GM18519 (cell line): ENCODE results near the gene TOP1.
"Not testable (repeated sequence)": the region's sequence is repeated elsewhere in the genome, so short reads cannot be mapped to it uniquely, and the experiment has no call there.

Experiments
- ATAC-seq: cut with Tn5 transposase; IDR thresholded peaks from one replicate; pipeline ENCODE4 v1.9.1; 2021; ENCODE audit warnings: mild to moderate bottlenecking, moderate library complexity; ENCODE audit not compliant: unreplicated experiment, low FRiP score

Gene TOP1

GRCh38 chr20:41086402-41087324 is 58.0 kb downstream of the TOP1 start:
- no peak for ATAC-seq

- no peak for ATAC-seq
Measured at GRCh38 chr20:41087325-41087685, 58.7 kb downstream of the TOP1 start.

DNA sequence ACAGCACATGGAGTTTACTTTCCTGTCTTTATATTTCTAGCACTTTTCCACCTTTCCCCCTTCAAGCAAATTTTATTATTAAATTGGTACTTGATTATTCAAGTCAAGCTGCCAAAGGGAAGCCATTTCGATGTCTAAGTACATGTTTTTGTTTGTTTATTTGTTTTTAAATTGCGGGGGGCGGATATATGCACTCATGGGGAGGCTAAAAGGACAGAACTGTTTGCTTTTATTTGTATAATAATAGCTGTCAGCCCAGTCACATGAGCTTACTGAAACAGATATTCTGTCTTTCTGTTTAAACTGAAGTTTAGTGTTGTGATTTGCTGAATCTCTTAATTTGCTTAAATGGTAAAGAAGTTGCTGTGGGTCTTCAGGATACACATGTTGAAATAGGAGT is 59.2 kb downstream of the TOP1 start:
- no peak for ATAC-seq

- no peak for ATAC-seq
Measured at GRCh38 chr20:41089555-41089954, 60.9 kb downstream of the TOP1 start.

DNA sequence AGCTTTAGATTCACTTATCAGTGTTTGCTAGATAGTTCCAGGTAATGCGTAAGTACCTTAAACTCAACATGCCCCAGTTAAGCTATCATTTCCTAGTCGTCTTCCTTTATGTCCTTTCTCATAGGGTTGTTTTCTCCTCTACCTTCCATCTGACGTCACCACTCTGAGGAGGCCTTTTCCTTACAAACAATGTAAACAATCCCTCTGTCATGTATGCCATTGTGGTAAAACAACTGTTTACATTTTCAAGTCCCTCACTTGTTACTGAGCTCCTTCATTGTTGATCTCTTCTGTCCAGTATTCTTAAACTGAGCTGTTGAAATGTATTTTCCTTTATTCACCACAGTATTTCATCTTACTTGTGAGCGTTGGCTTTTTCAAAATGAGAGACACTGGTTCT is 63.3 kb downstream of the TOP1 start:
- ATAC-seq, result no peak

DNA sequence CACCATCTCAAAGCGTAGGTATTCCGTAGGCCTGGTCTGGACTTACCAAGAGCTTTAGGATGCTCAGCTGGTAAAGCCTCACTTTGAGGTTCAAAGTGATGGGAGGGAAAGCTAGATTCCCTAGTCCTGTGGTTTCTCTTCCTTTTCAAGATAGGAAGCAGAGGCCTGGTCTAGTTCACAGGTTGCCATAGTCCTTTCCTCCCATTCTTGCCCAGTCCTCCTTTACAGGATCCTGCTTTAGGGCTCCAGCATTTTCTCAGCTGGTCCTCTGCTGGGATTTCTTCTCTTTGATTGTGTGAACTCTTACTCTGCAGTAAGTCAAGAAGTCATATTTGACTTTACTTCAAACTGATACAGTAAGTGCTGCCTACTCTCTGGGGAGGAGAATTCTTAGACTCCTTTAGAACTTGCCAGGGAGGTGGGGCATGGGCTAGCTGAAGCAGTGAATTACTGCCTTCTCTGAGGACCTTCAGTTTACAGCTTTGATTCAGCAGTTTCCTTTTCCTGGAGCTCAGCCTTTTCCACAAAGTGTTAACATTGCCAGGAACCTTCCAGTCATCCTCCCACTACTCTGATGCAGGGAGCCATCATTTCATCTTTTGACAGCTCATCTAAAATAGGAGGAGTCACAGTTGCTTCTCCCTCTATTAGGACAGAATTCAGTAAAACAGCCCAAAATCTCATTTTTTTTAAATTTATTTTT is 65.9 kb downstream of the TOP1 start:
- no peak for ATAC-seq

DNA sequence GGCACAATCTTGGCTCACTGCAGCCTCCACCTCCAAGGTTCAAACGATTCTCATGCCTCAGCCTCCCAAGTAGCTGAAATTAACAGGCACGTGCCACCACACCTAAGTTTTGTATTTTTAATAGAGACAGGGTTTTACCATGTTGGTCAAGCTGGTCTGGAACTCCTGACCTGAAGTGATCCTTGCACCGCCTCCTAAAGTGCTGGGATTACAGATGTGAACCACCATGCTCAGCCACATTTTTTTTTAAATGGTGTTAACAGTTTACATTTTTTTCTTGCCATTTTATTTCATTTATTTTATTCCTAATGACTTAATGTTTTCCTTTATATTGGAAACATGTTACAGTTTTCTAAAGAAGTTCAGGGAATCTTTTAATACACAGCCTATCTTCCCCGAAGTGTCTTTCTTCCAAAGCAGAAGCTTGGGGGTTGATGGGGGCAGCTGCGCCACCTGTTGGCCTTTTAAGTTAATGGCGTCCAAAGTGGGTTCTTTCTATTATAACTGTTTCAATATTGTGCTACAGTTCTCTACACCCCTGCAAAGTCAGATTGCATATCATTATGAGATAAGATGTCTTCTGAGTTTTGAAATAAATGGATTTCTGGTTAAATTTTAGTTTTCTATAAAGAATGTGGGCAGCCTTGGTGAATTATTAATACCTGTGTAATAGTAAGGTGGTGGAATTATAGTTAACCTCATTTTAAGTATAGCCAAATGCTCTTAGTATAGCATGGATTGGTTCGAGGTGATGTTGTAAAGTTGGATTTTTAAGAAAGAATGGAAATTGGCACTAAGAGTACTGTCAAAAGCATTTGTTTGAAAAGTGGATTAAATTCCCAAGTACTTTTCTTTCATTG is 66.7 kb downstream of the TOP1 start:
- no peak for ATAC-seq

- ATAC-seq, result no peak
Measured at GRCh38 chr20:41098703-41099250, 70.2 kb downstream of the TOP1 start.

- no peak for ATAC-seq
Measured at GRCh38 chr20:41100001-41100480, 71.4 kb downstream of the TOP1 start.

GRCh38 chr20:41101660-41102059 is 73.0 kb downstream of the TOP1 start:
- ATAC-seq, result no peak

DNA sequence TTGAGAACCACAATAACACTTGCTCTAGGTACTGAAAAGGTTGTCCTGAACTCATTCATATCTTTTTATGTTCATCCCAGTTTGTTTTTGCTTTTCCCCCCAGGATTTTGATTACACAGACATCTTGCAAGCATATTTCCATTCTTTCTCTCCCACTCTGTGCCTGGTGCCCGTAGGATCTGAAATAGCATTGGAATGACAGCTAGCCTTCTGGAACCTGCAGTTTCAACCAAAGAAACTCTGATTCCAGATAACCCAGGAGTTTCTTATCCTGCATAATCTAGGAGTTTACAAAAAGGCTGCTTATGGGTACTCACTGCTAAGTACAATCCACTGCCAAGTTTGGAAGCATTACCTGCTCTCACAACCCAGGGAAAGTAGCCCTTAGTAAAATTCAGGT is 79.9 kb downstream of the TOP1 start:
- ATAC-seq, result no peak

DNA sequence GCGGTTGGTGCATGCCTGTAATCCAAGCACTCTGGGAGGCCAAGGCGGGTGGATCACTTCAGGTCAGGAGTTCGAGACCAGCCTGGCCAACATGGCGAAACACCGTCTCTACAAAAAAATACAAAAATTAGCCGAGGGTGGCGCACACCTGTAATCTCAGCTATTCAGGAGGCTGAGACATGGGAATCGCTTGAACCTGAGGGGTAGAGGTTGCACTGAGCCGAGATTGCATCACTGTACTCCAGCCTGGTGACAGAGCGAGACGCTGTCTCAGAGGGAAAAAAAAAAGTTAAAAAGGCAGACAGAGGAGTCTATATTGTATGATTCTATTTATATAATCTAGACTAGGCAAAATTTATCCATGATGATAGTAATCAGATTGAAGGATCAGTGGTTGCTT is 81.4 kb downstream of the TOP1 start:
- no peak for ATAC-seq

- ATAC-seq, result no peak
Measured at GRCh38 chr20:41110930-41111577, 82.4 kb downstream of the TOP1 start.

DNA sequence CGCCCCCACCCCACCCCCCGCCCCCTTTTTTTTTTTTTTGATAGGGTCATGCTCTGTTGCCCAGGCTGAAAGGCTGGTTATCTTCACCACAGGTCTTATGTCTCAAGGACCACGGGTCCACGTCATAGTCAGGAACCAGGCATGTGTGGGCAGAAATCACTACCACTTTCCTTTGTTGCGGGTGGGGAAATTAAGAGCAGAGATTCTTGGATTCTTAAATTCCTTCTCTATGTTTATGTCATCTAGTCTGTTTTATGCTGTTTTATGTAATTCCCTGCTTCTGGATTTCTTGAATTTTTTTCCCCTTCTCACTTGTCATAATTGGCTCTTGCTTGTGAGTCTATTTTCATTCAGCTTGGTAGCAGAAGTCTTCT is 82.9 kb downstream of the TOP1 start:
- ATAC-seq, result no peak

DNA sequence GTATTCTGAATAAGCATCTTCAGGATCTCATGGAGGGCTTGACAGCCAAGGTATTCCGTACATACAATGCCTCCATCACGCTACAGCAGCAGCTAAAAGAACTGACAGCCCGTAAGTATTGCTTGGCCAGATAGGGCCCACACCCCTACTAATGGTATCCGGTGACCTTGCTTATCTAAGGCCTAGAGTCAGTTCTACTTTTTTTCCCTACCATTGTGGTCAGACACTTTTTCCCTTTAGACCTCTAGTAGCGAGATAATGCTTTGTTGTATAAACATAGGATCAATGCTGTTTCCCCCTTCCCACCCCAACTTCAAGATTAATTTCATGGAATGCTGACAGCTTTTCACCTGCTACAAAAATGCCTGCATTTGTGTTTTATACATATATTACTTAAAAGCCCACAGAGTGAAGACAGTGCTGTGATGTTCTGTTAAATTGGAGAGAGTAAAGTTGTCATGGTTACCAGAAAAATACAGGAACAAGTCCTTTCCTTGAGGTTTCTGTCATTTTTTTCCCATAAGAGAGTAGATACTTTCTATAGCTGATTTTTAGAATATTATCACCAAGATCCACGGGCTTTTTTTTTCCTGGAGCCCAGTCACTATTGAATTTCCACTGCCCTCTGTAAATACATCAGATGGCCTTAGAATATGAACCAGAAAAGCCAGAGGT is 87.8 kb downstream of the TOP1 start:
- no peak for ATAC-seq

DNA sequence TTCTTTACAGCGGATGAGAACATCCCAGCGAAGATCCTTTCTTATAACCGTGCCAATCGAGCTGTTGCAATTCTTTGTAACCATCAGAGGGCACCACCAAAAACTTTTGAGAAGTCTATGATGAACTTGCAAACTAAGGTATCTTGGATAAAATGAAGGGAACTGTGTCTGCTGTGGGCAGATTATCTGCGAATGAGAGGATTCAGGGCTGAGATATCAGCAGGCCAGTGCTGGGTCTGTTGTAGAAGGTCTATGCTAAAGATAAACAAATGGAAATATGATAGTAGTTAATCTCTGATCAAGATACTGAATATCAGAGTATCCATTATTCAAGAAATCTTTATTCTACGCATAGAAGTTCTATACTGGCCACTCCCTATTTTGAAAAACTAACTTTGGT is 89.5 kb downstream of the TOP1 start:
- ATAC-seq, result not testable (repeated sequence)

DNA sequence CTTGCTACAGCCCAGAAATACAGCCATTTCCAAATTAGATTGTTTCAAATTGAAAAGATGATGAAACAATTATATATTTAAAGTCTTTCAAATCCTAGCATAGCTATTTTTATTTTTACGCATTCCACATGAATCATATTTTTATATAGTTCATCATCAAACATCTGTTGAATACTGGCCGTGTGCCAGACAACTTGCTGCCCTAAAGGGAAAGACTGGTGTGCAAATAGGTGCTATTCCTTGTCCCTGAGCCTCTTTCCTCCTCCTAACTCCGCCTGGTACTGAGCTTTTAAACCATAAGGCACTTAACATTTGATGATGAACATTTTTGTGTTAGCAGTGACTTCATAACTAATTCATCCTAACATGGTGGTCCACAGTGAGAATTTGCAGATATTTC is 90.0 kb downstream of the TOP1 start:
- no peak for ATAC-seq

GRCh38 chr20:41119614-41120561 is 91.3 kb downstream of the TOP1 start:
- ATAC-seq, result no peak
